ENCODE measurements around the gene FHIP1B. TPM values are rescaled to one million over a fixed set of nuclear protein-coding genes. Genes with fewer than 3 reads are reported as not detected.
A peak's percentile ranks its signal among the peaks of the same experiment; 100 is the strongest.

Gene FHIP1B
- total and polyA plus RNA-seq, 12 donors, result 13.4 to 23.3 (median 14.7) TPM

DNA sequence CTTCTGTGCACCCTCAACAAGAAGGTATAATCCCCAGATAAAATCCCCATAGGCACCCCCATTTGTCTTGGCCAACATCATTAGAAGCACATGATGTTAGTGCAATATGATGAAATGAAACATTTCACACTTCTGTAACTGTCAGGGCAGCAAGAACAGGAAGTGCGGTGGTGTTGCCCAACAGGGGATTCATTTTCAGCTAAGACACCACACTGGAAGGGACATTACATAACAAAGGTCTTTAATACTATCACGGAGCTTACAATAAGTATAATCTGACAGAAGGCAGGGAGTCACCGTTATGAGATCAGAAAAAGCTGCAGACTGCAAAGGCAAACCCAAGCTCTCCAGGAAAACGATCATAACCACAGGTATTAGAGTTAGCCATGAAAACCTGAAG lies 33.5 kb downstream of the FHIP1B start:
- TF ChIP-seq, protein P1, sequence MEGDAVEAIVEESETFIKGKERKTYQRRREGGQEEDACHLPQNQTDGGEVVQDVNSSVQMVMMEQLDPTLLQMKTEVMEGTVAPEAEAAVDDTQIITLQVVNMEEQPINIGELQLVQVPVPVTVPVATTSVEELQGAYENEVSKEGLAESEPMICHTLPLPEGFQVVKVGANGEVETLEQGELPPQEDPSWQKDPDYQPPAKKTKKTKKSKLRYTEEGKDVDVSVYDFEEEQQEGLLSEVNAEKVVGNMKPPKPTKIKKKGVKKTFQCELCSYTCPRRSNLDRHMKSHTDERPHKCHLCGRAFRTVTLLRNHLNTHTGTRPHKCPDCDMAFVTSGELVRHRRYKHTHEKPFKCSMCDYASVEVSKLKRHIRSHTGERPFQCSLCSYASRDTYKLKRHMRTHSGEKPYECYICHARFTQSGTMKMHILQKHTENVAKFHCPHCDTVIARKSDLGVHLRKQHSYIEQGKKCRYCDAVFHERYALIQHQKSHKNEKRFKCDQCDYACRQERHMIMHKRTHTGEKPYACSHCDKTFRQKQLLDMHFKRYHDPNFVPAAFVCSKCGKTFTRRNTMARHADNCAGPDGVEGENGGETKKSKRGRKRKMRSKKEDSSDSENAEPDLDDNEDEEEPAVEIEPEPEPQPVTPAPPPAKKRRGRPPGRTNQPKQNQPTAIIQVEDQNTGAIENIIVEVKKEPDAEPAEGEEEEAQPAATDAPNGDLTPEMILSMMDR (IDR thresholded peaks at IDR 0.05), result no peak
- ATAC-seq (peak in 4 of 8 donors; percentile 50 to 61 (median 54)), DNase-seq (peak; percentile 19 to 26)
- H3K27ac ChIP-seq, result peak overlapping the region in 1 of 10 donors; percentile 68
- H3K4me3 ChIP-seq, result no peak overlapping the region
- peaks cover 0 to 39% (median 0%) of the 10 kb centered on the region in 9 donors for H3K4me1 ChIP-seq
- H3K9me3 ChIP-seq, result no peaks in the 10 kb centered on the region
- WGBS, 2 donors, result 75 to 79% methylated on average over 4 of the region's 4 CpGs
- intact Hi-C loops (cut with DNase I), result no loop called here
- H3K36me3 ChIP-seq, result peaks cover 0 to 20% (median 0%) of the 10 kb centered on the region in 9 donors
- no peaks in the 10 kb centered on the region for H3K27me3 ChIP-seq

- H3K4me3 ChIP-seq, result no peak within 1 kb of the TSS
- no peaks in the 10 kb centered on the region for H3K9me3 ChIP-seq
- peaks cover 0 to 39% (median 0%) of the 10 kb centered on the region in 9 donors for H3K4me1 ChIP-seq
- WGBS, 2 donors, result 94 to 98% methylated on average over 5 of the region's 5 CpGs
- TF ChIP-seq, protein P1 (IDR thresholded peaks at IDR 0.05), result no peak
- no peak within 1 kb of the TSS for H3K27ac ChIP-seq
- no peak for ATAC-seq
- intact Hi-C loops (cut with DNase I), result no loop called here
- no peaks in the 10 kb centered on the region for H3K27me3 ChIP-seq
- no peak for DNase-seq
- peaks cover 0 to 4% (median 0%) of the 10 kb centered on the region in 9 donors for H3K36me3 ChIP-seq
These were observed 35.1 kb downstream of the FHIP1B start, which contains the start of gene OR52W1 for GRCh38 chr11:6199174-6199810. OR52W1 (plus strand) TSS chr11:6199224; CDS start chr11:6199224, 0 bp downstream.

GRCh38 chr11:6197466-6198200 lies 36.8 kb downstream of the FHIP1B start:
- H3K4me1 ChIP-seq, result peaks cover 0 to 31% (median 0%) of the 10 kb centered on the region in 9 donors
- no peak for ATAC-seq
- DNase-seq, result no peak
- no peaks in the 10 kb centered on the region for H3K9me3 ChIP-seq
- TF ChIP-seq, protein P1 (IDR thresholded peaks at IDR 0.05), result no peak
- 81 to 84% methylated on average over 4 of the region's 4 CpGs for WGBS, 2 donors
- H3K36me3 ChIP-seq, result no peaks in the 10 kb centered on the region
- no peak overlapping the region for H3K27ac ChIP-seq
- intact Hi-C loops (cut with DNase I), result no loop called here
- no peak overlapping the region for H3K4me3 ChIP-seq
- no peaks in the 10 kb centered on the region for H3K27me3 ChIP-seq

DNA sequence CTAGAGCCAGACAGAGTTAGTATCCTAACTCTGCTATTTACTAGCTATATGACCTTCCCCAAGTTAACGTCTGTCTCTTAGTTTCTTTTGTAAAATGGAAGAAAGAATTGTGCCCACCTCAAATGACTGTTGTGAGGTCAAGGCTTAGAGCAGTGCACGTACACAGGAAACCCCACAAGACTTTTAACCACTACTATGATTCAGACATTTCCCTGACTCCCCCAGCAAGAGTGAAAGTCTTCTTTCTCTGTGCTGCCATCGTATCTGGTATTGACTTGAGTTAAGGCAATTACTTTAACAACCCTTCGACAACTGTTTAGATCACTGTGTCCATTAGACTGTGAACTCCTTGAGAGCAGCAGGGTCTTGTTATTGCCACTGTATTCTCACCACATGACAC lies 38.0 kb downstream of the FHIP1B start:
- H3K4me1 ChIP-seq, result peaks cover 0 to 21% (median 0%) of the 10 kb centered on the region in 9 donors
- H3K27ac ChIP-seq, result no peak overlapping the region
- no peak for DNase-seq
- 53 to 61% methylated on average over 4 of the region's 4 CpGs for WGBS, 2 donors
- no peaks in the 10 kb centered on the region for H3K9me3 ChIP-seq
- no peaks in the 10 kb centered on the region for H3K36me3 ChIP-seq
- no peak for ATAC-seq
- TF ChIP-seq, protein P1 (IDR thresholded peaks at IDR 0.05), result no peak
- H3K4me3 ChIP-seq, result no peak overlapping the region
- H3K27me3 ChIP-seq, result no peaks in the 10 kb centered on the region
- intact Hi-C loops (cut with DNase I), result no loop called here
